Fibroblast of peridontal ligament (primary cell): ENCODE data around the gene TCP1.
A peak's percentile ranks its signal among the peaks of the same experiment; 100 is the strongest.
"Not testable (repeated sequence)": the region's sequence is repeated elsewhere in the genome, so short reads cannot be mapped to it uniquely, and the experiment has no call there.

Experiments used
- DNase-seq: peaks from one replicate; pipeline ENCODE4 v3.0.0-alpha.2; 2010; ENCODE audit errors: extremely low read depth

TCP1 gene

GRCh38 chr6:159789377-159790148 is at the start of gene TCP1:
Gene TCP1 (minus strand): TSS chr6:159789602. CDS start chr6:159789468, 134 bp downstream.
- DNase-seq, result peak; percentile 100

GRCh38 chr6:159838020-159838744 is 48.8 kb upstream of the TCP1 start:
- no peak for DNase-seq

- DNase-seq, result no peak
Measured at GRCh38 chr6:159837511-159837910, 48.1 kb upstream of the TCP1 start.

- no peak for DNase-seq
Measured at GRCh38 chr6:159836718-159837490, 47.5 kb upstream of the TCP1 start.

GRCh38 chr6:159833997-159834603 is 44.7 kb upstream of the TCP1 start:
- DNase-seq, result no peak

GRCh38 chr6:159833556-159833955 is 44.2 kb upstream of the TCP1 start:
- DNase-seq, result peak; percentile 60

GRCh38 chr6:159832946-159833345 is 43.5 kb upstream of the TCP1 start:
- no peak for DNase-seq

- DNase-seq, result no peak
Measured at GRCh38 chr6:159831373-159831679, 41.9 kb upstream of the TCP1 start.

GRCh38 chr6:159830501-159831372 is 41.3 kb upstream of the TCP1 start:
- DNase-seq, result no peak

- no peak for DNase-seq
Measured at GRCh38 chr6:159829526-159829925, 40.1 kb upstream of the TCP1 start.

GRCh38 chr6:159828074-159828473 is 38.7 kb upstream of the TCP1 start:
- DNase-seq, result peak; percentile 27

- DNase-seq, result no peak
Measured at GRCh38 chr6:159826968-159827647, 37.7 kb upstream of the TCP1 start.

GRCh38 chr6:159826004-159826403 is 36.6 kb upstream of the TCP1 start:
- no peak for DNase-seq

- DNase-seq, result not testable (repeated sequence)
Measured at GRCh38 chr6:159824690-159825089, 35.3 kb upstream of the TCP1 start.

- no peak for DNase-seq
Measured at GRCh38 chr6:159823953-159824352, 34.6 kb upstream of the TCP1 start.

- DNase-seq, result no peak
Measured at GRCh38 chr6:159821726-159822125, 32.3 kb upstream of the TCP1 start.

- no peak for DNase-seq
Measured at GRCh38 chr6:159821122-159821521, 31.7 kb upstream of the TCP1 start.

- DNase-seq, result no peak
Measured at GRCh38 chr6:159819932-159820640, 30.7 kb upstream of the TCP1 start.

- no peak for DNase-seq
Measured at GRCh38 chr6:159819098-159819497, 29.7 kb upstream of the TCP1 start.
